HUES64 (cell line): ENCODE results near the gene RASA3.
"Not testable (repeated sequence)": the region's sequence is repeated elsewhere in the genome, so short reads cannot be mapped to it uniquely, and the experiment has no call there.

ENCODE experiments used
- H3K27ac ChIP-seq: 2 replicates; pipeline ENCODE4 v1.7.0; 2013; ENCODE audit warnings: low read depth, low read length, inconsistent platforms
- H3K27me3 ChIP-seq: 2 replicates; pipeline ENCODE4 v1.6.1; 2013; ENCODE audit warnings: mild to moderate bottlenecking, low read length; ENCODE audit not compliant: insufficient read depth
- H3K36me3 ChIP-seq: 2 replicates; pipeline ENCODE4 v1.6.1; 2013; ENCODE audit warnings: mild to moderate bottlenecking, low read length; ENCODE audit not compliant: insufficient read depth
- H3K4me1 ChIP-seq: 2 replicates; pipeline ENCODE4 v1.6.1; 2013; ENCODE audit warnings: mild to moderate bottlenecking, low read length, moderate library complexity; ENCODE audit not compliant: insufficient read depth
- H3K4me3 ChIP-seq: 2 replicates; pipeline ENCODE4 v1.5.1; 2013; ENCODE audit warnings: mild to moderate bottlenecking, low read length, moderate library complexity
- H3K9ac ChIP-seq: 2 replicates; pipeline ENCODE4 v1.6.1; 2013; ENCODE audit warnings: mild to moderate bottlenecking, low read depth, low read length
- H3K9me3 ChIP-seq: 2 replicates; pipeline ENCODE4 v1.6.1; 2013; ENCODE audit warnings: low read depth, low read length; ENCODE audit not compliant: insufficient read depth
- WGBS: fragments of 150-250, 120-280 bp; methylation state at CpG from one replicate; pipeline ENCODE4 v1.1.7; 2013; ENCODE audit warnings: missing lambda C conversion rate; 5-methylcytosine and 5-hydroxymethylcytosine counted together

RASA3 gene

DNA sequence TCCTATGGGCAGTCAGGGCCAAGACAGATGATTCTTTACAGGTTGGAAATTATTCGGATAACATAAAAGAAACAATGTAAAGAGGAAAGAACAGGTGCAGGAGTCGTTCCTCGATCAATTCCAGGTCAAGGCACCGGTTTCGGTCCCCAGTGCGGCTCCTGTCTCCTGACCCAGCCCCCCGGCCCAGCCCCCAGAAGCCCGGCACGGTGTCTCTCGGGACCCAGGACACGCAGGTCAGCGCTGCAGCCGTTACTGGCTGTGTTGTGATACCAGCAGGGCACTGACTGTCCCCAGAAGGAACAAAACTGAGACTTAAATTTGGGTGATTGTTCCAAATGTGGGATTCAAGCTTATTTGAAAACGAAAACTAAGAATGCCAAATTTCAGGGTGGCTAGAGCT, 8.5 kb downstream of the RASA3 start:
- Histone ChIP-seq H3K27me3 (no peaks in the 10 kb centered on the region), H3K4me1 (peaks cover 23% of the 10 kb centered on the region; the same call in 1 of the 2 replicates), H3K36me3 (no peaks in the 10 kb centered on the region), H3K9me3 (no peaks in the 10 kb centered on the region), H3K27ac (no peak overlapping the region), H3K9ac (no peak overlapping the region), H3K4me3 (no peak overlapping the region)
- WGBS, result 94% methylated on average over 14 of the region's 14 CpGs

DNA sequence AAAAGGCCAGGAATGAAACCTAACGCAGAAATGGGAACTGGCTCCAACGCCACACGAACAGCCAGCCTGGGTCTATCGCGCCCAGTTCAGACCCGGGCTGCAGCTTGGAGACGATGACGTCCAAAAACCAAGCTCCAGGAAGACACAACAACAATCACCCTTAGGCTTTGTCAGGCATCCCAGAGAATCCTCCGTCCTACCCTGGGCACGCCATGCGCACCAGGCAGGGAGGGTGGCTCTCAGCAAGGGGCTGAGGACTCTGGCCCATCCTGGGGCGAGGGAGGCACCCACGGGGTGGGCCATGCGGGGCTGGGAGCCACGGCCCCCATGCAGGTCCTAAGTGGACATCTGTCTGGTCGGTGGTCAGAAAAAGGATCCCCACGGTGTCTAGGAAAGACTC, 9.0 kb downstream of the RASA3 start:
- peaks cover 24% of the 10 kb centered on the region for H3K4me1 ChIP-seq

GRCh38 chr13:114122591-114123211, 9.7 kb downstream of the RASA3 start:
- WGBS, result 96% methylated on average over 26 of the region's 26 CpGs
- Histone ChIP-seq H3K4me3 (no peak overlapping the region), H3K27me3 (no peaks in the 10 kb centered on the region), H3K27ac (no peak overlapping the region), H3K9me3 (no peaks in the 10 kb centered on the region), H3K4me1 (peaks cover 23% of the 10 kb centered on the region), H3K9ac (no peak overlapping the region), H3K36me3 (no peaks in the 10 kb centered on the region)

More for the DNA sequence above, 9.0 kb downstream of the RASA3 start:
- no peak overlapping the region for H3K27ac ChIP-seq
- WGBS, result 90% methylated on average over 17 of the region's 17 CpGs
- no peak overlapping the region for H3K9ac ChIP-seq
- no peak overlapping the region for H3K4me3 ChIP-seq
- no peaks in the 10 kb centered on the region for H3K27me3 ChIP-seq
- H3K36me3 ChIP-seq, result no peaks in the 10 kb centered on the region
- no peaks in the 10 kb centered on the region for H3K9me3 ChIP-seq

DNA sequence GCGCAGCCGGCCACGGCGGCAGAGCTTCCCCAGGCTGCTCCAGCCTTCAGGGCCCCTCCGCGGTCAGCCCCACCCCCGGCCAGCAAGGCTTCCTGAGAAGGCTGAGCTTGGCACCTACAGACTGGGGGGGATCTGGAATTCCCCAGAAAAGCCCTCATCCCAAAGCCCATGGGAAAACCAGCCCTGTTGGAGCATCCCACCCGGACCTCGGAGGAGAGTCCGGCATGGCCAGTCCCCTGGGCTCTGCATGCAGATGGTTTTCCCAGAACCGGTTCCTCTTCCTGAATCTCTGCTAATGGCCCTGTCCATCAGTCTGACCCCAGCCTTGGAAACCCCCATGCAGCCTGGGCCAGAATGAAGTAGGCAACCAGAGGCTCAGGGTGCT, 10.3 kb downstream of the RASA3 start:
- WGBS, result 82% methylated on average over 11 of the region's 11 CpGs
- Histone ChIP-seq H3K4me3 (no peak overlapping the region), H3K36me3 (no peaks in the 10 kb centered on the region), H3K27me3 (no peaks in the 10 kb centered on the region), H3K9ac (no peak overlapping the region), H3K9me3 (no peaks in the 10 kb centered on the region), H3K27ac (no peak overlapping the region), H3K4me1 (peaks cover 21% of the 10 kb centered on the region)

- H3K9me3 ChIP-seq, result no peaks in the 10 kb centered on the region
- H3K4me1 ChIP-seq, result peaks cover 21% of the 10 kb centered on the region
- no peaks in the 10 kb centered on the region for H3K36me3 ChIP-seq
- no peak overlapping the region for H3K4me3 ChIP-seq
- no peaks in the 10 kb centered on the region for H3K27me3 ChIP-seq
- H3K9ac ChIP-seq, result no peak overlapping the region
- H3K27ac ChIP-seq, result 0 out of 2 replicates have a peak overlapping the region, but pooled peaks have one; percentile 30
- 87% methylated on average over 24 of the region's 24 CpGs for WGBS
Measured at GRCh38 chr13:114121496-114122126, 10.8 kb downstream of the RASA3 start.

DNA sequence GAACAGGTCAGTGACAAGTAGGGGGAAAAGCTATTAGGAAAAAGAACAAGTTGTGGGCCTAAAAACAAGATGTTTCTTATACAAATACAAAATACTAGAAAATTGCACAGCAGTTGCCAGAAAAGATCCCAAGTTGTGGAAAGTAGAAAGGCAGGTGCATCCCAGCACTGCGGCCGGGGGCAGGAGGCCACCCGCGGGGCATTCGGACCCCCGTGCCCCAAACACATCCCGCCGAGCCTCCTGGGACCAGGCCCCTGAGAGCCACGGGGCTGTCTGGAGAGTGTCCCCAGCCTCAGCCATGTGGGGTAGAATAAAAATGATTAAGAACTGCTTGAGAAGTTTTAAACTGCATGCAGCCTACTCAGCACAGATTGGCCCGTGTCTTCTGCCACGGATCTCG, 11.4 kb downstream of the RASA3 start:
- no peaks in the 10 kb centered on the region for H3K36me3 ChIP-seq
- WGBS, result 93% methylated on average over 12 of the region's 12 CpGs
- no peaks in the 10 kb centered on the region for H3K9me3 ChIP-seq
- H3K4me3 ChIP-seq, result no peak overlapping the region
- no peaks in the 10 kb centered on the region for H3K27me3 ChIP-seq
- H3K9ac ChIP-seq, result no peak overlapping the region
- peak overlapping the region; percentile 68; the same call in 1 of the 2 replicates for H3K27ac ChIP-seq
- H3K4me1 ChIP-seq, result peaks cover 21% of the 10 kb centered on the region

DNA sequence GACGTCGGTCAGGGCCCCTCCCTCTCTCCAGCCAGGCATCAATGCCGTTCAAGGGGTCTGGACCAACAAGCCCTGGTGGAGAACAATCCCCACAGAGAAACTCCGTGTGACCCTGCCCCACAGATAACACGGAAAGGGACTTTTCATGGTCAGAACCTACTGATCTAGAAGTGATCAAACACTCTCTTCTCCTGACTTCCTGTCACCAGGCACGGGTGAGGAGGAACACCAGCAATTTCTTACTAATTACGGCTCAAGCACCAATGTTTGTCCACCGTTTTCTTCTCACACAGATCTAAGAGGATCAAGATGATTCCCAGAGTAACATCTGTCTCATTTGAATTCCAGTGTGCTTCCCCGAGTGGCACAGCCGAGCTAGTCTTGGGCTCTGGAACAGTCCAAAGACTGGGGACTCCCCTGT, 11.8 kb downstream of the RASA3 start:
- Histone ChIP-seq H3K4me1 (peaks cover 21% of the 10 kb centered on the region), H3K4me3 (no peak overlapping the region), H3K36me3 (no peaks in the 10 kb centered on the region), H3K27me3 (no peaks in the 10 kb centered on the region), H3K27ac (peak overlapping the region; percentile 68), H3K9me3 (no peaks in the 10 kb centered on the region), H3K9ac (no peak overlapping the region)
- 48% methylated on average over 10 of the region's 10 CpGs for WGBS

DNA sequence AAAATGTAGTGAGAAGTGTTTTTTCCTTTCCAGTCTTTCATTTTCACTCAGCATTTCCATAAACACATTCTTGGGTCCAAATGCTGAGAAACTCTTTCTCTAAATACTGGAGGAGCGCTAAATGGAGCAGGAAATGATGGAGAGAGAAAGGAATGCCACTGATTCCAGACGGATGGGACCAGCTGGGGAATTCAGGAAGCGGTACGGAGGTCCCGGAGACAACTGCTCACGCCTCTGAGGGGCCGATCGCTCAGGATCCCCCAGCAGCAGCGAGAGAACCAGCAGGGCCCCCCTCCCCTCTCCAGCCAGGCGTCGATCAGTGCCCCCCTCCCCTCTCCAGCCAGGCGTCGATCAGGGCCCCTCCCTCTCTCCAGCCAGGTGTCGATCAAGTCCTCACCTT, 13.2 kb downstream of the RASA3 start:
- H3K9me3 ChIP-seq, result no peaks in the 10 kb centered on the region
- H3K27ac ChIP-seq, result peak overlapping the region; percentile 84
- H3K36me3 ChIP-seq, result no peaks in the 10 kb centered on the region
- peaks cover 21% of the 10 kb centered on the region for H3K4me1 ChIP-seq
- 4% methylated on average over 14 of the region's 14 CpGs for WGBS
- H3K4me3 ChIP-seq, result peak overlapping the region; percentile 35
- no peaks in the 10 kb centered on the region for H3K27me3 ChIP-seq
- H3K9ac ChIP-seq, result peak overlapping the region; percentile 48; the same call in 1 of the 2 replicates

- peak overlapping the region; percentile 84 for H3K27ac ChIP-seq
- H3K36me3 ChIP-seq, result no peaks in the 10 kb centered on the region
- H3K9me3 ChIP-seq, result no peaks in the 10 kb centered on the region
- H3K4me3 ChIP-seq, result peak overlapping the region; percentile 35
- peak overlapping the region; percentile 48; the same call in 1 of the 2 replicates for H3K9ac ChIP-seq
- WGBS, result 52% methylated on average over 8 of the region's 11 CpGs
- no peaks in the 10 kb centered on the region for H3K27me3 ChIP-seq
- peaks cover 21% of the 10 kb centered on the region for H3K4me1 ChIP-seq
Measured at GRCh38 chr13:114118511-114119123, 13.8 kb downstream of the RASA3 start.

DNA sequence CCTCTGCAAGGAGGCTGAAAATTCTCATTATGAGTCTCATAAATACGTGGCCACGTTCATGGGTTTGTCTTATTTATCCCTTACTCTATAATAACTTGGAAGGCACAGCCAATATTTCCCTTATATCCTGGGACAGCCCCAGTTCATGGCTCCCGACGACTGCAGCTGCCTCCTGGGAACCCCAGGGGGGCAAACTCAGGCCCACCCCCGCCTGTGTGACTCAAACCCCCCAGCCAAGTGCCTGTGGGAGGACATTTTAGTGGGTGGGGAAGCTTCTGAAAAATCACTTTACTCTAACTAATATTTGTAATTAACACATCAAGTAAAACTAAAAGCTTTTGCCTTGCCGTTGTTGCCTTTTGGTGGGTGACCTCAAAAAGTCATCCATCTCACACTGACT, 14.3 kb downstream of the RASA3 start:
- no peak overlapping the region for H3K4me3 ChIP-seq
- H3K27me3 ChIP-seq, result no peaks in the 10 kb centered on the region
- peak overlapping the region; percentile 84 for H3K27ac ChIP-seq
- H3K36me3 ChIP-seq, result no peaks in the 10 kb centered on the region
- peaks cover 21% of the 10 kb centered on the region for H3K4me1 ChIP-seq
- no peaks in the 10 kb centered on the region for H3K9me3 ChIP-seq
- peak overlapping the region; percentile 47; the same call in 1 of the 2 replicates for H3K9ac ChIP-seq
- WGBS, result 79% methylated on average over 6 of the region's 6 CpGs

DNA sequence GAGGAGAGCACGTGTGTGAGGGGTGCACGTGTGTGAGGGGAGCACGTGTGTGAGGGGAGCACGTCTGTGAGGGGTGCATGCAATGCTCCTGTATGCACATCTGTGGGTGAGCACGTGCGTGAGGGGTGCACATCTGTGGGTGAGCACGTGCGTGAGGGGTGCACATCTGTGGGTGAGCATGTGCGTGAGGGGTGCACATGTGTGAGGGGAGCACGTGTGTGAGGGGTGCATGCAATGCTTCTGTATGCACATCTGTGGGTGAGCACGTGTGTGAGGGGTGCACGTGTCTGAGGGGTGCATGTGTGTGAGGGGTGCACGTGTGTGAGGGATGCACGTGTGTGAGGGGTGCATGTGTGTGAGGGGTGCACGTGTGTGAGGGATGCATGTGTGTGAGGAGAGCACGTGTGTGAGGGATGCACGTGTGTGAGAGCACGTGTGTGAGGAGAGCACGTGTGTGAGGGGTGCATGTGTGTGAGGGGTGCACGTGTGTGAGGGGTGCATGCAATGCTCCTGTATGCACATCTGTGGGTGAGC, 15.0 kb downstream of the RASA3 start:
- not testable (repeated sequence) for H3K27ac ChIP-seq, H3K4me3 ChIP-seq, H3K27me3 ChIP-seq, H3K36me3 ChIP-seq, H3K9me3 ChIP-seq, H3K9ac ChIP-seq
- 94% methylated on average over 20 of the region's 20 CpGs for WGBS
- H3K4me1 ChIP-seq, result peaks cover 24% of the 10 kb centered on the region
